HEK293 (cell line): Measurements from ENCODE around the gene BCR.

ENCODE experiments used
- BCL11A ChIP-seq: fragments of 450-650 bp; formaldehyde crosslinking; IDR thresholded peaks from 2 replicates; pipeline ENCODE4 v1.5.1; 2016; ENCODE audit warnings: low read depth, missing biosample characterization, missing genetic modification characterization
- GLIS1 ChIP-seq: fragments of 450-650 bp; formaldehyde crosslinking; IDR thresholded peaks from 2 replicates; pipeline ENCODE4 v1.5.1; 2016; ENCODE audit warnings: missing biosample characterization, missing genetic modification characterization
- HOXD13 ChIP-seq: sonication (generic); formaldehyde crosslinking; IDR thresholded peaks from 2 replicates; pipeline ENCODE4 v1.8.0; 2022; ENCODE audit warnings: missing genetic modification reagents, borderline replicate concordance
- KLF7 ChIP-seq: fragments of 450-650 bp; formaldehyde crosslinking; IDR thresholded peaks from 2 replicates; pipeline ENCODE4 v1.5.1; 2016; ENCODE audit warnings: missing biosample characterization, missing genetic modification characterization, borderline replicate concordance
- KLF8 ChIP-seq: fragments of 450-650 bp; formaldehyde crosslinking; IDR thresholded peaks from 2 replicates; pipeline ENCODE4 v1.5.1; 2016; ENCODE audit warnings: missing biosample characterization, missing genetic modification characterization
- MYNN ChIP-seq: fragments of 450-650 bp; formaldehyde crosslinking; IDR thresholded peaks from 2 replicates; pipeline ENCODE4 v1.5.1; 2016; ENCODE audit warnings: missing biosample characterization, missing genetic modification characterization, borderline replicate concordance
- RBAK ChIP-seq: fragments of 450-650 bp; formaldehyde crosslinking; IDR thresholded peaks from 2 replicates; pipeline ENCODE4 v1.5.1; 2016; ENCODE audit warnings: missing biosample characterization, missing genetic modification characterization
- REPIN1 ChIP-seq: fragments of 450-650 bp; formaldehyde crosslinking; IDR thresholded peaks from 2 replicates; pipeline ENCODE4 v1.5.1; 2017; ENCODE audit warnings: missing biosample characterization, missing genetic modification characterization, low read depth
- SCRT2 ChIP-seq: fragments of 450-650 bp; formaldehyde crosslinking; IDR thresholded peaks from 2 replicates; pipeline ENCODE4 v1.5.1; 2016; ENCODE audit warnings: missing biosample characterization, missing genetic modification characterization
- ZBTB20 ChIP-seq: fragments of 450-650 bp; formaldehyde crosslinking; IDR thresholded peaks from 2 replicates; pipeline ENCODE4 v1.5.1; 2016; ENCODE audit warnings: missing biosample characterization, missing genetic modification characterization
- ZBTB21 ChIP-seq: fragments of 450-650 bp; formaldehyde crosslinking; IDR thresholded peaks from 2 replicates; pipeline ENCODE4 v1.5.1; 2017; ENCODE audit warnings: missing biosample characterization, missing genetic modification characterization
- ZBTB49 ChIP-seq: fragments of 450-650 bp; formaldehyde crosslinking; IDR thresholded peaks from 2 replicates; pipeline ENCODE4 v1.5.1; 2016; ENCODE audit warnings: missing biosample characterization, missing genetic modification characterization, low read depth
- ZBTB6 ChIP-seq: fragments of 450-650 bp; formaldehyde crosslinking; IDR thresholded peaks from 2 replicates; pipeline ENCODE4 v1.5.1; 2017; ENCODE audit warnings: missing biosample characterization, missing genetic modification characterization
- ZBTB7A ChIP-seq: fragments of 450-650 bp; formaldehyde crosslinking; IDR thresholded peaks from 2 replicates; pipeline ENCODE4 v1.5.1; 2016; ENCODE audit warnings: low read depth, missing biosample characterization, missing genetic modification characterization
- ZNF112 ChIP-seq: fragments of 450-650 bp; formaldehyde crosslinking; IDR thresholded peaks from 2 replicates; pipeline ENCODE4 v1.5.0; 2017; ENCODE audit warnings: missing biosample characterization, missing genetic modification characterization
- ZNF114 ChIP-seq: fragments of 450-650 bp; formaldehyde crosslinking; IDR thresholded peaks from 2 replicates; pipeline ENCODE4 v1.5.0; 2017; ENCODE audit warnings: missing biosample characterization, missing genetic modification characterization
- ZNF16 ChIP-seq: fragments of 450-650 bp; formaldehyde crosslinking; IDR thresholded peaks from 2 replicates; pipeline ENCODE4 v1.5.1; 2016; ENCODE audit warnings: low read depth, missing biosample characterization, missing genetic modification characterization
- ZNF23 ChIP-seq: fragments of 450-650 bp; formaldehyde crosslinking; IDR thresholded peaks from 2 replicates; pipeline ENCODE4 v1.5.1; 2016; ENCODE audit warnings: missing biosample characterization, missing genetic modification characterization, borderline replicate concordance
- ZNF266 ChIP-seq: fragments of 450-650 bp; formaldehyde crosslinking; IDR thresholded peaks from 2 replicates; pipeline ENCODE4 v1.5.1; 2016; ENCODE audit warnings: missing biosample characterization, missing genetic modification characterization, low read depth
- ZNF354C ChIP-seq: fragments of 450-650 bp; formaldehyde crosslinking; IDR thresholded peaks from 2 replicates; pipeline ENCODE4 v1.5.1; 2016; ENCODE audit warnings: missing biosample characterization, missing genetic modification characterization, low read depth, borderline replicate concordance
- ZNF433 ChIP-seq: fragments of 450-650 bp; formaldehyde crosslinking; IDR thresholded peaks from 2 replicates; pipeline ENCODE4 v1.5.1; 2016; ENCODE audit warnings: missing biosample characterization, missing genetic modification characterization, low read depth
- ZNF501 ChIP-seq: fragments of 450-650 bp; formaldehyde crosslinking; IDR thresholded peaks from 2 replicates; pipeline ENCODE4 v1.5.1; 2016; ENCODE audit warnings: missing biosample characterization, missing genetic modification characterization
- ZNF521 ChIP-seq: fragments of 450-650 bp; formaldehyde crosslinking; IDR thresholded peaks from 2 replicates; pipeline ENCODE4 v1.5.1; 2017; ENCODE audit warnings: missing biosample characterization, mild to moderate bottlenecking, missing genetic modification characterization
- ZNF558 ChIP-seq: fragments of 450-650 bp; formaldehyde crosslinking; IDR thresholded peaks from 2 replicates; pipeline ENCODE4 v1.5.1; 2016; ENCODE audit warnings: missing biosample characterization, missing genetic modification characterization
- ZNF704 ChIP-seq: fragments of 450-650 bp; formaldehyde crosslinking; IDR thresholded peaks from 2 replicates; pipeline ENCODE4 v1.5.1; 2016; ENCODE audit warnings: missing biosample characterization, missing genetic modification characterization
- ZNF776 ChIP-seq: fragments of 450-650 bp; formaldehyde crosslinking; IDR thresholded peaks from 2 replicates; pipeline ENCODE4 v1.5.0; 2017; ENCODE audit warnings: missing biosample characterization, missing genetic modification characterization, borderline replicate concordance
- ZNF777 ChIP-seq: fragments of 450-650 bp; formaldehyde crosslinking; IDR thresholded peaks from 2 replicates; pipeline ENCODE4 v1.5.1; 2017; ENCODE audit warnings: missing biosample characterization, missing genetic modification characterization, borderline replicate concordance
- ZNF792 ChIP-seq: fragments of 450-650 bp; formaldehyde crosslinking; IDR thresholded peaks from 2 replicates; pipeline ENCODE4 v1.5.1; 2016; ENCODE audit warnings: missing biosample characterization, missing genetic modification characterization
- ZSCAN18 ChIP-seq: fragments of 450-650 bp; formaldehyde crosslinking; IDR thresholded peaks from 2 replicates; pipeline ENCODE4 v1.5.1; 2016; ENCODE audit warnings: missing biosample characterization, missing genetic modification characterization
- TF ChIP-seq, protein P1 (sequence below): fragments of 450-650 bp; formaldehyde crosslinking; optimal IDR thresholded peaks from 2 replicates; pipeline ENCODE3; 2016; ENCODE audit warnings: missing biosample characterization, mild to moderate bottlenecking, missing genetic modification characterization
- TF ChIP-seq, protein P2 (sequence below): fragments of 450-650 bp; formaldehyde crosslinking; IDR thresholded peaks from 2 replicates; pipeline ENCODE4 v1.5.1; 2016; ENCODE audit warnings: missing biosample characterization, missing genetic modification characterization

BCR gene

DNA sequence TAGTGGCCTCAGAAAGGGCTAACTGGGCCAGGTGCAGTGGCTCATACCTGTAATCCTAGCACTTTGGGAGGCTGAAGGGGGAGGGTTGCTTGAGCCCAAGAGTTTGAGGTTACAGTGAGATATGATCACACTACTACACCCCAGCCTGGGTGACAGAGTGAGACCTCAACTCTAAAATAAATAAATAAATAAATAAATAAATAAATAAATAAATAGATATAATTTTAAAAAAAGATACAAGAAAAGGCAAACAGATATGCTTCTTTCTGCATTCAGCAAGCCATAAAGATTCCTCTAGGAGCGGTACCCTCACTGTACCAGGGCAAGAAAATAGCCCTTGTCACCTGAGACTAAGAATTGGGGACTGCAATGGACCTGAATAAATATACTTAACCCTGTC is 37.2 kb upstream of the BCR start (continued):
- TF ChIP-seq ZBTB49 (tag by site-specific recombination) (no peak), ZNF776 (no peak), ZNF266 (tag by site-specific recombination) (peak; percentile 65), KLF8 (tag by site-specific recombination) (no peak), ZNF558 (tag by site-specific recombination) (0 out of 2 replicates have a peak, but pooled peaks have one; percentile 43), GLIS1 (tag by site-specific recombination) (no peak), ZNF112 (tag by site-specific recombination) (no peak), ZBTB6 (tag by site-specific recombination) (no peak), HOXD13 (no peak), ZBTB21 (0 out of 2 replicates have a peak, but pooled peaks have one; percentile 37), MYNN (tag by site-specific recombination) (no peak), ZSCAN18 (tag by site-specific recombination) (no peak), ZNF114 (no peak), ZNF501 (tag by site-specific recombination) (no peak), REPIN1 (tag by site-specific recombination) (no peak), ZNF16 (tag by site-specific recombination) (no peak), ZNF704 (tag by site-specific recombination) (no peak), RBAK (tag by site-specific recombination) (no peak), ZNF23 (tag by site-specific recombination) (no peak), ZNF521 (tag by site-specific recombination) (no peak), ZNF354C (tag by site-specific recombination) (no peak), BCL11A (tag by site-specific recombination) (no peak), ZBTB20 (tag by site-specific recombination) (no peak), KLF7 (tag by site-specific recombination) (0 out of 2 replicates have a peak, but pooled peaks have one; percentile 15), ZBTB7A (tag by site-specific recombination) (no peak), ZNF777 (no peak), SCRT2 (tag by site-specific recombination) (no peak), ZNF433 (tag by site-specific recombination) (peak; percentile 63; the same call in 1 of the 2 replicates), ZNF792 (tag by site-specific recombination) (no peak)
- TF ChIP-seq, protein P1, sequence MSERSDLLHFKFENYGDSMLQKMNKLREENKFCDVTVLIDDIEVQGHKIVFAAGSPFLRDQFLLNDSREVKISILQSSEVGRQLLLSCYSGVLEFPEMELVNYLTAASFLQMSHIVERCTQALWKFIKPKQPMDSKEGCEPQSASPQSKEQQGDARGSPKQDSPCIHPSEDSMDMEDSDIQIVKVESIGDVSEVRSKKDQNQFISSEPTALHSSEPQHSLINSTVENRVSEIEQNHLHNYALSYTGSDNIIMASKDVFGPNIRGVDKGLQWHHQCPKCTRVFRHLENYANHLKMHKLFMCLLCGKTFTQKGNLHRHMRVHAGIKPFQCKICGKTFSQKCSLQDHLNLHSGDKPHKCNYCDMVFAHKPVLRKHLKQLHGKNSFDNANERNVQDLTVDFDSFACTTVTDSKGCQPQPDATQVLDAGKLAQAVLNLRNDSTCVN (tag by site-specific recombination) = no peak
- TF ChIP-seq, protein P2, sequence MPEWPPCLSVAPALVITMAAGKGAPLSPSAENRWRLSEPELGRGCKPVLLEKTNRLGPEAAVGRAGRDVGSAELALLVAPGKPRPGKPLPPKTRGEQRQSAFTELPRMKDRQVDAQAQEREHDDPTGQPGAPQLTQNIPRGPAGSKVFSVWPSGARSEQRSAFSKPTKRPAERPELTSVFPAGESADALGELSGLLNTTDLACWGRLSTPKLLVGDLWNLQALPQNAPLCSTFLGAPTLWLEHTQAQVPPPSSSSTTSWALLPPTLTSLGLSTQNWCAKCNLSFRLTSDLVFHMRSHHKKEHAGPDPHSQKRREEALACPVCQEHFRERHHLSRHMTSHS (tag by site-specific recombination) = no peak
